HG03565 (cell line): Measurements from ENCODE around the gene CCDC149.

Source experiments
- ATAC-seq: cut with Tn5 transposase; IDR thresholded peaks from one replicate; pipeline ENCODE4 v1.9.1; 2021; ENCODE audit warnings: mild to moderate bottlenecking, moderate library complexity; ENCODE audit not compliant: unreplicated experiment

CCDC149 gene

GRCh38 chr4:24805566-24805965, 107.3 kb downstream of the CCDC149 start:
- no peak for ATAC-seq

- ATAC-seq, result no peak
Observed at GRCh38 chr4:24805067-24805466, 107.8 kb downstream of the CCDC149 start.

- no peak for ATAC-seq
Observed at GRCh38 chr4:24802648-24803047, 110.2 kb downstream of the CCDC149 start.

GRCh38 chr4:24801136-24801855, 111.5 kb downstream of the CCDC149 start:
- no peak for ATAC-seq

- ATAC-seq, result no peak
Observed at GRCh38 chr4:24800325-24800895, 112.4 kb downstream of the CCDC149 start.

GRCh38 chr4:24799544-24800324, 113.1 kb downstream of the CCDC149 start:
- no peak for ATAC-seq

GRCh38 chr4:24799196-24799543, 113.7 kb downstream of the CCDC149 start:
- ATAC-seq, result no peak

GRCh38 chr4:24798036-24798610, 114.7 kb downstream of the CCDC149 start:
- no peak for ATAC-seq

- ATAC-seq, result no peak
Observed at GRCh38 chr4:24796620-24797019, 116.2 kb downstream of the CCDC149 start.

- ATAC-seq, result no peak
Observed at GRCh38 chr4:24795666-24796381, 117.0 kb downstream of the CCDC149 start.

- no peak for ATAC-seq
Observed at GRCh38 chr4:24794916-24795665, 117.8 kb downstream of the CCDC149 start, which contains the start of gene SOD3. SOD3 (plus strand) TSS chr4:24795573; CDS start chr4:24799522, 3,949 bp downstream.

- no peak for ATAC-seq
Observed at GRCh38 chr4:24794480-24794879, 118.4 kb downstream of the CCDC149 start.

GRCh38 chr4:24794051-24794450, 118.8 kb downstream of the CCDC149 start:
- no peak for ATAC-seq

GRCh38 chr4:24793219-24794005, 119.4 kb downstream of the CCDC149 start:
- ATAC-seq, result no peak

GRCh38 chr4:24792552-24792951, 120.3 kb downstream of the CCDC149 start:
- ATAC-seq, result no peak

- ATAC-seq, result no peak
Observed at GRCh38 chr4:24791043-24791442, 121.8 kb downstream of the CCDC149 start.

- no peak for ATAC-seq
Observed at GRCh38 chr4:24783506-24783905, 129.3 kb downstream of the CCDC149 start.

- ATAC-seq, result no peak
Observed at GRCh38 chr4:24781999-24782745, 130.7 kb downstream of the CCDC149 start.
